ENCODE measurements around the gene EPHB1.

EPHB1 gene

DNA sequence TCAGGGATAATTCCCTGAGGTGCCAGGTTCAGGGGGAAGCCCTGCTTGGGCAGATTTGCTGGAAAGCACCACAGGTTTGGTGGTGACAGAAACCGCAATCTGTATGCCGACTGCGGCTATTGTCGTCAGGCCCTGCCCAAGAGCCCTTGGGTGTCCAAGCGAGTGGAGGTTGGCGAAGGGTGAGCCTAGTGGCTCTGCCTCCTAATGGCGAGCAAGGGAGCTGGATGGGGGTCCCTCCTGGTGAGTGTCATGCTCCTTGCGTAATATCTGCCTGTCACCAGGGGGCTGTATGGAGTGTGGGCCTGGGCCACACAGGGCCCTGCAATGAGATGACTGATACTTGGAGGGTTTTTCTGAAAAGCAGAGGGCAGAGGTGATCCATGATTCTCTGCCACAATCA, 101.6 kb downstream of the EPHB1 start:
- TF ChIP-seq, protein P1, sequence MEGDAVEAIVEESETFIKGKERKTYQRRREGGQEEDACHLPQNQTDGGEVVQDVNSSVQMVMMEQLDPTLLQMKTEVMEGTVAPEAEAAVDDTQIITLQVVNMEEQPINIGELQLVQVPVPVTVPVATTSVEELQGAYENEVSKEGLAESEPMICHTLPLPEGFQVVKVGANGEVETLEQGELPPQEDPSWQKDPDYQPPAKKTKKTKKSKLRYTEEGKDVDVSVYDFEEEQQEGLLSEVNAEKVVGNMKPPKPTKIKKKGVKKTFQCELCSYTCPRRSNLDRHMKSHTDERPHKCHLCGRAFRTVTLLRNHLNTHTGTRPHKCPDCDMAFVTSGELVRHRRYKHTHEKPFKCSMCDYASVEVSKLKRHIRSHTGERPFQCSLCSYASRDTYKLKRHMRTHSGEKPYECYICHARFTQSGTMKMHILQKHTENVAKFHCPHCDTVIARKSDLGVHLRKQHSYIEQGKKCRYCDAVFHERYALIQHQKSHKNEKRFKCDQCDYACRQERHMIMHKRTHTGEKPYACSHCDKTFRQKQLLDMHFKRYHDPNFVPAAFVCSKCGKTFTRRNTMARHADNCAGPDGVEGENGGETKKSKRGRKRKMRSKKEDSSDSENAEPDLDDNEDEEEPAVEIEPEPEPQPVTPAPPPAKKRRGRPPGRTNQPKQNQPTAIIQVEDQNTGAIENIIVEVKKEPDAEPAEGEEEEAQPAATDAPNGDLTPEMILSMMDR (IDR thresholded peaks at IDR 0.05; ENCODE audit: extremely low read depth, missing control alignments) = no peak
- DNase-seq (ENCODE audit: low spot score) = no peak

DNA sequence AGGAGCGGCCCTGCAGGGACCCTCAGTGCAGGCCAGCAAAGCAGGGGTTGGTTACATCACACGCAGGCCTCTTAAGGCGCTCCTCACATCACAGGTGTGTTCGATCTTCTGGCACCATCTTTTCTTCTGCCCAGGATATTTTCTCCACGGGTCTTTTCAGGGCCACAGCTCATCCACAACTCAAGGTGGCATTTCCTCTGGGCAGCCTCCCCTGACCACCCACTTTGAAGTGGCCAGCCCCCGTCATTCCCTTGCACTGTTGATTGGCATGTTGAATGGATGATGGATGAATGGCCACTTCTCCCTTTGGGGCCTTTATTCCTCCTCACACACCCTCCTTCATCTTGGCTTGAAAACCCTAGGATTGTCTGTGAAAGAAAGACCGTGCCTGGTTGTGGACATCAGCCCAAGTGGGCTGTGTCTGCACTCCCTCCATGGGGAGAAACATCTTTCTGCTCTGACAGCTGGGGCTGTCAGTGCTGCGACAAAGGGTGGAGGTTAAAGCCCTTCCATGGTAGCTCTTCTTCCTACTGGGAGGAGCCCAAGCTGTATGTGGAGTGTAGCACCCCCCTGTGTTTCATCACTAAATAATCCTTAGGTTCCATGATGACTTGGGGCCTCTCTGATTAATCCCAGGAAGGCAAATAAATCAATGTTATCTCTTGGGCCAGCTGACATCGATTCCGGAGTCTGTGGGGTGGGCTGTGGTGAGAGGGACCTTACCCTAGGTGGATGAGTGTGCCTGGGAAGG, 102.5 kb downstream of the EPHB1 start:
- TF ChIP-seq, protein P1 (IDR thresholded peaks at IDR 0.05; ENCODE audit: extremely low read depth, missing control alignments) = no peak

DNA sequence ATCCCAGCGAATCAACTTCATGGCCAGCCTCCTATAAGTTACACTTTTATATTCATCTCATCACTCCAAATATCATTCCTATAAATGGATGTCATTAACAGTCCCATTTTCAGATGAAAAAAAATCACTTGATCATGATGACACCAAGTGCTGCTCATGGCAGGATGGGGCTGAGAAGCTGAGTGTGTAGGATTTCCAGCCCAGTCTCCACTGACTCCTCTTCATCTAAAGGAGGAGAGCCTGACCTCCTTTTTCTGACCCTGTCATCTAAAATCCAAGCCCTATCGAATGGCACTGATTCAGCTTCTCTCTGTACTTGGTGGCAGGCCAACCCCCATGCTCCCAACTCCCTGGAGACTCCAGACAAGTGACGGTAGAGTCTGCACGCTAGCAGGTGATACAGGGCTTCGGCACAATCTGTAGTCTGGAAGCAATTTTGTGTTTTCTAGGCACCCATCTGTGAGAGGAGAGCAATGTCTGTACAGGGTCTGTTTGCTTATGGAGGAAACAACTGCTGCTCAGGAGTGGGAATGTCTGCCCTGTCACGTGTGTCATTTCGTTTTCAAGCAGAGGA, 103.2 kb downstream of the EPHB1 start:
- TF ChIP-seq, protein P1 (IDR thresholded peaks at IDR 0.05; ENCODE audit: extremely low read depth, missing control alignments) = no peak
- no peak for DNase-seq (ENCODE audit: low spot score)

More for the DNA sequence above, 102.5 kb downstream of the EPHB1 start:
- no peak for DNase-seq (ENCODE audit: low spot score)

DNA sequence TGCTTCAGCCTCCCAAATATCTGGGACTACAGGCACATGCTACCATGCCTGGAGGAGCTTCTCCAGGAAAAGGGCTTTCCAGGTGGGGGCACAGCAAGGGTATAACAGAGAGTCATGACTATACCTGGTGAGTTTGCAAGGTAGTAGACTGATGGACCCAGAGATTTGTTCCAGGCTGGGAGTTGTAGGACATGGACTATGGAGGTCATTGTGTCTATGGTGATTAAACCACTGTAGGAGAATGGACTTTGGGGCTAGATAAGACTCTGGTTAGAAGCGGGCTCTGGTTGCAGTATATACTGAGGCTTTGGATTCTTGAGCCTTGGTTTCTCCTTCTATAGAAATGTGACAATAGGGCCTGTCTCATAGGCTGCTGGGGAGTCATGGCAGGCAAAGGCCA, 104.7 kb downstream of the EPHB1 start:
- no peak for DNase-seq (ENCODE audit: low spot score)
- TF ChIP-seq, protein P1 (IDR thresholded peaks at IDR 0.05; ENCODE audit: extremely low read depth, missing control alignments) = no peak

DNA sequence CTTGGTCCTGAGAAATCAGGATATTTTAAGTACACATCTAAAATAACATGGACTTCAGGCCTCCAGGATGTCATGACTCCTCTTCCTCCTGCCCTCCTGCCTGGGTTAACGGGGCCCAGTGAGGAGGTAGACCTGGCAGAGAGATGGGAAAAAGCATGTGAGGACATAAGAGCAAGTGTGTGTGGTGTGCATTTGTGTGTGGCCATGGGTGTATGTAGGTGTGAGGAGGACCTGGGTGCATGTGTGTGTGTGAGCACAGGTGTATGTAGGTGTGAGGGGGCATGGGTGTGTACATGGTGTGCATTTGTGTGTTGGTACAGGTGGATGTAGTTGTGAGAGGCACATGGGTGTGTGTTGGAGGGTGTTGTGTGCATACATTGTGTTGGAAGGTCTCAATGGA, 105.4 kb downstream of the EPHB1 start:
- TF ChIP-seq, protein P1 (IDR thresholded peaks at IDR 0.05; ENCODE audit: extremely low read depth, missing control alignments) = no peak
- no peak for DNase-seq (ENCODE audit: low spot score)

DNA sequence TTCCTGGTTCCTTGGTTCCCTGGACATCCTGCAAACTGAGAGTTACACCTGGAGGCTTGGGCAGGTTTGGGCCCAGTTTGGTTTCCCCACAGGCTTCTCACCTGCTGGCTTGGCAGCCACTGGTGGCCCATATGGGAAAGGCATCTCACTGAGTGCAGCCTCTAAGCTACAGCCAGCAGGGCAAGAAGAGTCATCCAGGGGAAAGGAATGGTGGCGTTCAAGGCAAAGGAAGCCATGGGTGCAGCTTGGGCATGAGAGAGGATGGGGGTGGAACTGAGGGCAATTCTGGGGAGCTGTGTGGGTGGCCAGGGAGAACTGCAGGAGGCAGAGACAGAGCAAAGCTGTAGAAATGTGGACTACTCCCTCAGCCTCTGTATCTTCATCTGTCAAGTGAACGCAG, 106.4 kb downstream of the EPHB1 start:
- no peak for DNase-seq (ENCODE audit: low spot score)
- TF ChIP-seq, protein P1 (IDR thresholded peaks at IDR 0.05; ENCODE audit: extremely low read depth, missing control alignments) = no peak

DNA sequence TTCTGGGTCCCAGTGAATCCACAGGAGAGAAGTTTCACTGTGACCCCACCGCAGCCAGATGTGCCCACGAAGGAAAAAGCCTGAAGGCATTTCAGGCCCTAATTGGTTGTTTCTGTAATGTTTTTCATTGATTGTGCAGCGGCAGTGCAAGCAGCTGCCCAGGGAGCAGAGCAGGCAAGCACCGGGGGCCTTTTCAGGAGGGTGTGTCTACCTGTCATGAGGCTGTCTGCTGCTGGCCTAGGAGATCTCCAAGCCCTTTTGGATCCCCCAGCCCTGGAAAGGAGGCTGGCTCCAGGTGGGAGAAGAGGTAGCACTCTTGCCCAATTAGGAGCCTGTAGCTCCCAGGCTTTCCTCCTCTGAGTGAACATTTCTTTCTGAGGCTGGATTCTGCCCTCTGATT, 108.8 kb downstream of the EPHB1 start:
- no peak for DNase-seq (ENCODE audit: low spot score)

More for the DNA sequence above, 108.8 kb downstream of the EPHB1 start:
- TF ChIP-seq, protein P1 (IDR thresholded peaks at IDR 0.05; ENCODE audit: extremely low read depth, missing control alignments) = no peak

All from GM20000 (cell line).